ENCODE data around the gene SPOUT1. TPM values are rescaled to one million over a fixed set of nuclear protein-coding genes. Genes with fewer than 3 reads are reported as not detected.

The SPOUT1 gene
- total RNA-seq, 1 experiment from 2014 or later: 70.4 TPM

GRCh38 chr9:128808543-128808942 lies 21.1 kb downstream of the SPOUT1 start:
- ChIA-PET POLR2A (no interaction called here), RAD21 (ENCODE audit: low non-redundant PET in 1 of 2, low total read pairs in 2 of 2, uncharacterized antibody in 2 of 2, unreplicated experiment in 2 of 2) (no interaction called here)

More at GRCh38 chr9:128808543-128808942, 21.1 kb downstream of the SPOUT1 start:
- Histone ChIP-seq H3K27me3 (ENCODE audit: insufficient read depth, low read length) (no peaks in the 10 kb centered on the region), H3K9me3 (ENCODE audit: control insufficient read depth in 1 of 2, insufficient read depth in 1 of 2, low read depth in 1 of 2, low read length in 2 of 2) (no peaks in the 10 kb centered on the region), H3K36me3 (ENCODE audit: control insufficient read depth in 1 of 2, insufficient read depth in 2 of 2, low read length in 2 of 2) (no peaks in the 10 kb centered on the region; a peak in 2 of 4 replicates), H3K4me3 (replicated peaks in 1 of 2; ENCODE audit: low read depth in 1 of 2, low read length in 2 of 2) (no peak overlapping the region), H3K9ac (ENCODE audit: low read length) (no peak overlapping the region), H3K9me2 (ENCODE audit: insufficient read depth) (no peaks in the 10 kb centered on the region), H3K4me1 (ENCODE audit: control insufficient read depth in 1 of 2, insufficient read depth in 2 of 2, low read length in 2 of 2) (no peaks in the 10 kb centered on the region), H3K4me2 (ENCODE audit: low read length) (no peak overlapping the region), H2AFZ (ENCODE audit: low read depth, low read length, poor library complexity, severe bottlenecking) (no peak overlapping the region), H4K20me1 (ENCODE audit: insufficient read depth) (no peaks in the 10 kb centered on the region), H3K79me2 (ENCODE audit: insufficient read depth, low read length) (no peaks in the 10 kb centered on the region), H3K27ac (ENCODE audit: low read depth, low read length) (no peak overlapping the region)
- CTCF ChIA-PET: no interaction called here
- intact Hi-C loops (cut with micrococcal nuclease): no loop called here
- ATAC-seq: no peak
- DNase-seq (ENCODE audit: low read depth, low spot score): no peak
- TF ChIP-seq CBX3 (IDR thresholded peaks at IDR 0.05; ENCODE audit: low read depth) (no peak), POLR2A (IDR thresholded peaks at IDR 0.05; ENCODE audit: borderline replicate concordance, extremely low read depth, insufficient read depth, insufficient read length) (no peak), ZBTB33 (IDR thresholded peaks at IDR 0.05; ENCODE audit: extremely low read depth, insufficient replicate concordance, low read length) (no peak), REST (IDR thresholded peaks at IDR 0.05; ENCODE audit: low read depth) (no peak), ELF1 (IDR thresholded peaks at IDR 0.05; ENCODE audit: borderline replicate concordance, low read depth) (no peak), ATF3 (IDR thresholded peaks at IDR 0.05) (no peak), TCF7L2 (IDR thresholded peaks at IDR 0.05; ENCODE audit: borderline replicate concordance, extremely low read depth, insufficient read depth, insufficient read length) (no peak), SP1 (IDR thresholded peaks at IDR 0.05; ENCODE audit: low read depth) (no peak), RAD21 (IDR thresholded peaks at IDR 0.05; ENCODE audit: low read depth) (no peak), ZFX (IDR thresholded peaks at IDR 0.05) (no peak), SRF (IDR thresholded peaks at IDR 0.05; ENCODE audit: low read depth) (no peak), CEBPB (IDR thresholded peaks at IDR 0.05; ENCODE audit: low read depth) (no peak), FOSL1 (IDR thresholded peaks at IDR 0.05; ENCODE audit: low read depth) (no peak), POLR2AphosphoS5 (IDR thresholded peaks at IDR 0.05; ENCODE audit: low read depth, low read length) (no peak), YY1 (IDR thresholded peaks at IDR 0.05; ENCODE audit: extremely low read depth, insufficient replicate concordance, low read depth, low read length) (no peak), MAX (IDR thresholded peaks at IDR 0.05) (no peak), SIN3A (IDR thresholded peaks at IDR 0.05; ENCODE audit: low read depth) (no peak), JUND (IDR thresholded peaks at IDR 0.05) (no peak), EGR1 (IDR thresholded peaks at IDR 0.05; ENCODE audit: low read depth) (no peak), EZH2 (IDR thresholded peaks at IDR 0.05) (no peak)
- BruUV-seq (replicated peaks): no TSS peak

Data from HCT116 (cell line).